Activated effector memory CD4-positive, alpha-beta T cell treated with Interleukin-2 at 50 U/mL for 16 hours (primary cell): ENCODE measurements around the gene TSHZ2.
"Not testable (repeated sequence)": the region's sequence is repeated elsewhere in the genome, so short reads cannot be mapped to it uniquely, and the experiment has no call there.

Source experiments
- DNase-seq: peaks from one replicate; pipeline ENCODE4 v3.0.0-alpha.2; 2020

Gene TSHZ2

GRCh38 chr20:53296451-53297153, 324.4 kb downstream of the TSHZ2 start:
- no peak for DNase-seq

- DNase-seq, result no peak
These were observed 325.0 kb downstream of the TSHZ2 start for GRCh38 chr20:53297154-53297529.

- DNase-seq, result no peak
These were observed 326.1 kb downstream of the TSHZ2 start for GRCh38 chr20:53298260-53298659.

GRCh38 chr20:53298911-53299310, 326.8 kb downstream of the TSHZ2 start:
- no peak for DNase-seq

GRCh38 chr20:53299831-53300230, 327.7 kb downstream of the TSHZ2 start:
- DNase-seq, result no peak

- no peak for DNase-seq
These were observed 329.7 kb downstream of the TSHZ2 start for GRCh38 chr20:53301869-53302268.

GRCh38 chr20:53302695-53303412, 330.7 kb downstream of the TSHZ2 start:
- no peak for DNase-seq

GRCh38 chr20:53303413-53303760, 331.2 kb downstream of the TSHZ2 start:
- DNase-seq, result no peak

- DNase-seq, result no peak
These were observed 332.0 kb downstream of the TSHZ2 start for GRCh38 chr20:53304146-53304545.

GRCh38 chr20:53306192-53306805, 334.1 kb downstream of the TSHZ2 start:
- DNase-seq, result no peak

GRCh38 chr20:53307964-53308597, 335.9 kb downstream of the TSHZ2 start:
- DNase-seq, result no peak

- DNase-seq, result no peak
These were observed 337.4 kb downstream of the TSHZ2 start for GRCh38 chr20:53309515-53309914.

GRCh38 chr20:53312957-53313356, 340.8 kb downstream of the TSHZ2 start:
- no peak for DNase-seq

GRCh38 chr20:53316206-53316937, 344.2 kb downstream of the TSHZ2 start:
- no peak for DNase-seq

GRCh38 chr20:53319200-53319599, 347.0 kb downstream of the TSHZ2 start:
- DNase-seq, result no peak

- DNase-seq, result no peak
These were observed 347.6 kb downstream of the TSHZ2 start for GRCh38 chr20:53319716-53320115.

- no peak for DNase-seq
These were observed 348.5 kb downstream of the TSHZ2 start for GRCh38 chr20:53320701-53321100.

- DNase-seq, result no peak
These were observed 349.4 kb downstream of the TSHZ2 start for GRCh38 chr20:53321596-53321995.

GRCh38 chr20:53322651-53323050, 350.5 kb downstream of the TSHZ2 start:
- DNase-seq, result no peak

- DNase-seq, result not testable (repeated sequence)
These were observed 351.3 kb downstream of the TSHZ2 start for GRCh38 chr20:53323460-53323859.

GRCh38 chr20:53324816-53325215, 352.7 kb downstream of the TSHZ2 start:
- DNase-seq, result no peak

- no peak for DNase-seq
These were observed 356.8 kb downstream of the TSHZ2 start for GRCh38 chr20:53328961-53329360.

GRCh38 chr20:53329781-53330180, 357.6 kb downstream of the TSHZ2 start:
- DNase-seq, result no peak
